Lung (tissue), 12 donors: ENCODE results near the gene IL1RAPL1. TPM values are rescaled to one million over a fixed set of nuclear protein-coding genes. Genes with fewer than 3 reads are reported as not detected.

ENCODE experiments used
- ATAC-seq: fragments of 200-7000 bp; cut with Tn5 transposase; one replicate; pipeline ENCODE4 v1.9.1; 2020; ENCODE audit warnings: moderate number of reproducible peaks; ENCODE audit not compliant: insufficient read depth, low FRiP score
- DNase-seq, 3 donors: peaks; one replicate each; pipeline ENCODE4 v3.0.0-alpha.2; 2013 to 2017
- H3K27ac ChIP-seq, 2 donors: one replicate each; pipeline ENCODE4 v1.5.1; 2013; ENCODE audit warnings: mild to moderate bottlenecking in 2 of 2, moderate library complexity in 2 of 2, control low read depth in 1 of 2, inconsistent platforms in 1 of 2, low read depth in 1 of 2, low read length in 1 of 2
- H3K27me3 ChIP-seq, 3 donors: one replicate each; pipeline ENCODE4 v1.5.1; 2013; ENCODE audit warnings: low read length in 2 of 3; ENCODE audit not compliant: control insufficient read depth in 3 of 3, insufficient read depth in 3 of 3
- H3K36me3 ChIP-seq, 4 donors: one replicate each; pipeline ENCODE4 v1.5.1; 2013; ENCODE audit warnings: low read length in 4 of 4, mild to moderate bottlenecking in 1 of 4, moderate library complexity in 1 of 4; ENCODE audit not compliant: control insufficient read depth in 4 of 4, insufficient read depth in 4 of 4
- H3K4me1 ChIP-seq, 5 donors: one replicate each; pipeline ENCODE4 v1.5.1; 2013; ENCODE audit warnings: low read length in 5 of 5, mild to moderate bottlenecking in 2 of 5, moderate library complexity in 1 of 5; ENCODE audit not compliant: control insufficient read depth in 5 of 5, insufficient read depth in 5 of 5
- H3K4me3 ChIP-seq: one replicate; pipeline ENCODE4 v1.5.1; 2013; ENCODE audit warnings: mild to moderate bottlenecking, control low read depth, moderate library complexity
- H3K9ac ChIP-seq, 2 donors: one replicate each; pipeline ENCODE4 v1.5.1; 2013; ENCODE audit warnings: low read length in 2 of 2, control low read depth in 1 of 2; ENCODE audit not compliant: insufficient read depth in 1 of 2
- H3K9me3 ChIP-seq, 4 donors: one replicate each; pipeline ENCODE4 v1.5.1; 2013; ENCODE audit warnings: low read length in 3 of 4, mild to moderate bottlenecking in 1 of 4, moderate library complexity in 1 of 4; ENCODE audit not compliant: control insufficient read depth in 4 of 4, insufficient read depth in 3 of 4
- WGBS, 2 donors: extraction: QIAGEN DNeasy Blood & Tissue Kit; methylation state at CpG; one replicate each; pipeline ENCODE4 v1.1.7; 2013; 5-methylcytosine and 5-hydroxymethylcytosine counted together
- polyA plus RNA-seq, 2 donors: library from polyadenylated mRNA; stranded (reverse); fragments of 200-250 nt; gene quantifications; one replicate each; pipeline ENCODE4 v1.2.1, GENCODE V29; 2013
- total RNA-seq, 2 donors: library from RNA; depleted of rRNA in 1 of 2; stranded (reverse); fragments of >200 nt in 1 of 2; gene quantifications; one replicate each; pipeline ENCODE4 v1.2.1, GENCODE V29; 2014 to 2021
- TF ChIP-seq, protein P1 (sequence below): IDR thresholded peaks from 2 replicates; pipeline ENCODE4 v1.5.1; 2012; ENCODE audit warnings: mild to moderate bottlenecking; ENCODE audit errors: control extremely low read depth, extremely low read depth
- donor health status: control.
- donor health status: control.
- donor health status: Bipolar disorder and iron deficiency.
- donor health status: healthy.
- donor health status: DM: yes; HTN: yes; CAD: no.

Gene IL1RAPL1
- total and polyA plus RNA-seq, 4 donors: 2.2 TPM; not detected in 3

DNA sequence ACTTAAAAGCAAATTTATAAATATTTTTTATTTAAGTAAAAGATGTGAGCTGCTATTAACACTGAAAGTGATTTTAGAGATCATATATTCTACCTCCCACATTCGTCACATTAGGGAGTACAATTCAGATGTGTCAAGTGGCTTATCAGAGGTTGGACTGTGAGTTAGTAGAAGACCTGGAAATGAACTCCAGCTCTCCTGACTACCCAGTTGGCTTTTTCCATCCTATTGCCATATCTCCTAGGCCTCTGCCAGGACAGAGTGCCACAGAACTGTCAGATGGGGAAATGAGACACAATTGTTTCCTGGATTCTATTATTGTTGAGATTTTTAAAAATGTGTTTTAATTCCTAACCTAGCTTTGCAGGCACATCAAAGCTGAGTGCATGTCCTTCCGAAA, 994.0 kb downstream of the IL1RAPL1 start:
- Histone ChIP-seq H3K27me3 (peaks cover 0 to 2% (median 0%) of the 10 kb centered on the region in 3 donors), H3K4me3 (no peak overlapping the region), H3K27ac (no peak overlapping the region), H3K9me3 (no peaks in the 10 kb centered on the region), H3K36me3 (no peaks in the 10 kb centered on the region), H3K4me1 (no peaks in the 10 kb centered on the region), H3K9ac (no peak overlapping the region)
- no peak for DNase-seq
- 73 to 92% methylated on average over 2 of the region's 2 CpGs for WGBS, 2 donors
- TF ChIP-seq, protein P1, sequence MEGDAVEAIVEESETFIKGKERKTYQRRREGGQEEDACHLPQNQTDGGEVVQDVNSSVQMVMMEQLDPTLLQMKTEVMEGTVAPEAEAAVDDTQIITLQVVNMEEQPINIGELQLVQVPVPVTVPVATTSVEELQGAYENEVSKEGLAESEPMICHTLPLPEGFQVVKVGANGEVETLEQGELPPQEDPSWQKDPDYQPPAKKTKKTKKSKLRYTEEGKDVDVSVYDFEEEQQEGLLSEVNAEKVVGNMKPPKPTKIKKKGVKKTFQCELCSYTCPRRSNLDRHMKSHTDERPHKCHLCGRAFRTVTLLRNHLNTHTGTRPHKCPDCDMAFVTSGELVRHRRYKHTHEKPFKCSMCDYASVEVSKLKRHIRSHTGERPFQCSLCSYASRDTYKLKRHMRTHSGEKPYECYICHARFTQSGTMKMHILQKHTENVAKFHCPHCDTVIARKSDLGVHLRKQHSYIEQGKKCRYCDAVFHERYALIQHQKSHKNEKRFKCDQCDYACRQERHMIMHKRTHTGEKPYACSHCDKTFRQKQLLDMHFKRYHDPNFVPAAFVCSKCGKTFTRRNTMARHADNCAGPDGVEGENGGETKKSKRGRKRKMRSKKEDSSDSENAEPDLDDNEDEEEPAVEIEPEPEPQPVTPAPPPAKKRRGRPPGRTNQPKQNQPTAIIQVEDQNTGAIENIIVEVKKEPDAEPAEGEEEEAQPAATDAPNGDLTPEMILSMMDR: no peak
- no peak for ATAC-seq

DNA sequence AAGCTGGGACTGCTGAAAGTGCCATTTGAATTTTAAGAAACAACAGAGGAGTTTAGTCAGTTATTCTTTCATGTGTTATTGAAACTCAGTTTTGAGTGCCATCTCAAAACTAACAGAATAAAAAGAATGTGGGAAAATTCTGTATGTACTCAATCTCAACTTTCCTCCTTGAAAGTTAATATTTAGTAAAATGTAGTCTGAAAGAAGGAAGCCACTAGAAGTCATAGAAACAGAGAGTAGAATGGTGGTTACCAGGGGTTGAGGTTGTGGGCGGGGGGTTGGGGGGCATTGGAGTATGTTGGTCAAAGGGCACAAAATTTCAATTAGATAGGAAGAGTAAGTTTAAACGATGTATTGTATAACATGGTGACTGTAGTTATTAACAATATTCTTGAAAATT, 999.9 kb downstream of the IL1RAPL1 start:
- Histone ChIP-seq H3K27ac (no peak overlapping the region), H3K4me3 (no peak overlapping the region), H3K27me3 (peaks cover 0 to 2% (median 0%) of the 10 kb centered on the region in 3 donors), H3K4me1 (no peaks in the 10 kb centered on the region), H3K9me3 (no peaks in the 10 kb centered on the region), H3K9ac (no peak overlapping the region), H3K36me3 (no peaks in the 10 kb centered on the region)
- ATAC-seq (no peak), DNase-seq (peak in 1 of 3 donors; percentile 26)
- WGBS, 2 donors: 52 to 87% methylated on average over 2 of the region's 2 CpGs
- TF ChIP-seq, protein P1: no peak

DNA sequence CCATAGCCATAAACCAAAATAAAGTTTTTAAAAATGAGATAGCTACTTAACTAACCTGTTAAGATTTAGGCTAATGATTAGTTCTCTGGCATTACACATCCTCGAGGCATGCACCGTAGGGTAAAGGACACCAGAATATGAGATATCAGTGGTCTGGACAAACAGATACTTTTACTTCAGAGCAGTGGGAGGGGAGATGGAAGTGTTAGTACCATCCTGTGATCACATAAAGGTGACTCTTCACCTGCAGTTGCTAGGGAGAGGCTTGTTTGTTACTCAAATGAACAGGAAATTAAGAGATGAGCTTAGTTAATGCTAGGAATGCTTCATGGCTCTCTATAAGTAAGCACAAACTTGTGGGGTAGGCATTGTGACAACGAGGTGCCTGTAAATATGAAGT, 1003.7 kb downstream of the IL1RAPL1 start:
- 69 to 86% methylated on average over 3 of the region's 3 CpGs for WGBS, 2 donors
- no peak for ATAC-seq
- no peaks in the 10 kb centered on the region for H3K4me1 ChIP-seq
- DNase-seq: no peak
- H3K9ac ChIP-seq: no peak overlapping the region
- TF ChIP-seq, protein P1: no peak
- no peak overlapping the region for H3K4me3 ChIP-seq
- H3K9me3 ChIP-seq: peaks cover 0 to 3% (median 0%) of the 10 kb centered on the region in 4 donors
- H3K27ac ChIP-seq: no peak overlapping the region
- H3K27me3 ChIP-seq: no peaks in the 10 kb centered on the region
- H3K36me3 ChIP-seq: no peaks in the 10 kb centered on the region

DNA sequence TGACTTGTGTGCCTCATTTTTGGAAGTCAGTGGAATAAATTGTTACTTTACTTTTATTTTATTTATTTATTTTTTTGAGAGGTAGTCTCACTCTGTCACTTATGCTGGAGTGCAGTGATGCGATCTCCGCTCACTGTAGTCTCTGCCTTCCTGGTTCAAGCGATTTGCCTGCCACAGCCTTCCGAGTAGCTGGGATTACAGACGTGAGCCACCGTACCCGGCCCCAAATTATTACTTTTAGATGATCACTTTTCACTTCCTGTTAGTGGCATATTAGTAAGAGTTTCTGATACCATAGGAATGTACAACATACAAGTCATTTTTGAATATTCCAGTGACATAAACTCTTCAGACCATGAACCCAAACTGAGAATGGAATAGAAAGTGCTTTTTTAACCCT, 1017.1 kb downstream of the IL1RAPL1 start:
- ATAC-seq: no peak
- Histone ChIP-seq H3K36me3 (no peaks in the 10 kb centered on the region), H3K4me1 (peaks cover 0 to 1% (median 0%) of the 10 kb centered on the region in 5 donors), H3K9me3 (no peaks in the 10 kb centered on the region), H3K27ac (no peak overlapping the region), H3K27me3 (no peaks in the 10 kb centered on the region), H3K4me3 (no peak overlapping the region), H3K9ac (no peak overlapping the region)
- TF ChIP-seq, protein P1: no peak
- WGBS, 2 donors: 79 to 98% methylated on average over 7 of the region's 7 CpGs
- no peak for DNase-seq
